Neural cell (in vitro differentiated cells): Measurements from ENCODE around the gene SPATA33.

Experiments
- CTCF ChIP-seq: fragments of 450-650 bp; IDR thresholded peaks from 2 replicates; pipeline ENCODE4 v1.5.1; 2014; ENCODE audit warnings: antibody characterized with exemption, mild to moderate bottlenecking, moderate library complexity; ENCODE audit not compliant: poor library complexity, severe bottlenecking
- EP300 ChIP-seq: fragments of 450-650 bp; conservative IDR thresholded peaks from 2 replicates; pipeline ENCODE4 v1.6.1; 2014; ENCODE audit warnings: antibody characterized with exemption, mild to moderate bottlenecking, moderate library complexity; ENCODE audit not compliant: poor library complexity, severe bottlenecking
- MXI1 ChIP-seq: fragments of 450-650 bp; conservative IDR thresholded peaks from 2 replicates; pipeline ENCODE4 v1.6.1; 2014; ENCODE audit warnings: antibody characterized with exemption, mild to moderate bottlenecking; ENCODE audit not compliant: poor library complexity, severe bottlenecking
- POLR2AphosphoS5 ChIP-seq: IDR thresholded peaks from 2 replicates; pipeline ENCODE4 v1.6.1; 2012
- RAD21 ChIP-seq: fragments of 450-650 bp; conservative IDR thresholded peaks from 2 replicates; pipeline ENCODE4 v1.6.1; 2014; ENCODE audit warnings: antibody characterized with exemption, mild to moderate bottlenecking, moderate library complexity
- SMC3 ChIP-seq: fragments of 450-650 bp; conservative IDR thresholded peaks from 2 replicates; pipeline ENCODE4 v1.6.1; 2014; ENCODE audit warnings: antibody characterized with exemption, mild to moderate bottlenecking, moderate library complexity; ENCODE audit not compliant: poor library complexity
- TAF1 ChIP-seq: IDR thresholded peaks from 2 replicates; pipeline ENCODE4 v1.6.1; 2012; ENCODE audit warnings: low read depth

GRCh38 chr16:89668790-89669158, 11.1 kb downstream of the SPATA33 start:
- TF ChIP-seq SMC3: no peak
- no peak for TF ChIP-seq CTCF
- no peak for TF ChIP-seq EP300
- no peak for TF ChIP-seq MXI1
- TF ChIP-seq RAD21: no peak
- no peak for TF ChIP-seq TAF1
- TF ChIP-seq POLR2AphosphoS5: no peak
